ENCODE data around the gene THOC6.

The THOC6 gene

DNA sequence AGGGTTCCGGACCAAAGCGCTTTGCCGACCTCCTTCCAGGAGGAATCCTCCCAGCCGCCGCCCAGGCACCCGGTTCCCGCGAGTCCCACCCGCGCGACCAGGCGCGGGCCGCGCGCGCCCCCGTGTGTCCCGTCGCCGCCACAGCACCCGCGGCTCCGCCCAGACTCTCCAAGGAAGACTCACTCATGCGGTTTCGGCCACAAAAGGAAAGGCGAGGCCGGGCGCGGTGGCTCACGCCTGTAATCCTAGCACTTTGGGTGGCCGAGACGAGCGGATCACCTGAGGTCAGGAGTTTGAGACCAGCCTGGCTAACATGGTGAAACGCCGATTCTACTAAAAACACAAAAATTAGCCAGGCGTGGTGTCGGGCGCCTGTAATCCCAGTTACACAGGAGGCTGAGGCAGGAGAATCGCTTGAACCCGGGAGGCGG, 40.1 kb upstream of the THOC6 start:
- Histone ChIP-seq H3K4me3 (ENCODE audit: low read length) (no peak overlapping the region), H3K4me1 (ENCODE audit: insufficient read depth, low read length) (peaks cover 20% of the 10 kb centered on the region), H3K9me3 (ENCODE audit: low read length) (no peaks in the 10 kb centered on the region), H3K36me3 (ENCODE audit: insufficient read depth, low read length) (no peaks in the 10 kb centered on the region), H3K27me3 (ENCODE audit: insufficient read depth, low read length) (peaks cover 32% of the 10 kb centered on the region), H2AFZ (ENCODE audit: low read depth, low read length) (no peak overlapping the region)

DNA sequence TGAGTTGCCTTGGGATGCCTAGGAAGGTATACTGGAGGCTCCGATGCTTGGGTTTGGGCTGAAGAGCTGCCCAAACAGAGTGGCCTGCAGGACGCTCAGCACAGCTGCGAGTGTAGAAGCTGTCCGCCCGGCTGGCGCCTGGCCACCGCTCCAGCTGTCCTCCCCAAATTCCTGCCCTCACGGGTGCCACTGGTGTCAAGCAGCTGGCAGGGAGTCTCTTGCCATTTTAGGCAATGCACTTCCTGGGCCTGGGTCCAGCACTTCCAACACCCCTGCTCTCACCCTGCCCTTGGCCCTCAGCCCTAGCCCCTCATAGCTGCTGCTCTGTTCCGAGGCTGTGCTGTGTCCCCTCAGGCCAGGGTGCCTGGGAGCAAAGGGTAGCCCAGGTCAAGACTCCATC, 38.4 kb upstream of the THOC6 start:
- Histone ChIP-seq H3K9me3 (ENCODE audit: low read length) (no peaks in the 10 kb centered on the region), H2AFZ (ENCODE audit: low read depth, low read length) (no peak overlapping the region), H3K4me3 (ENCODE audit: low read length) (no peak overlapping the region), H3K27me3 (ENCODE audit: insufficient read depth, low read length) (peaks cover 49% of the 10 kb centered on the region), H3K36me3 (ENCODE audit: insufficient read depth, low read length) (no peaks in the 10 kb centered on the region), H3K4me1 (ENCODE audit: insufficient read depth, low read length) (peaks cover 12% of the 10 kb centered on the region)

GRCh38 chr16:2985893-2986355, 37.9 kb upstream of the THOC6 start:
- Histone ChIP-seq H3K36me3 (ENCODE audit: insufficient read depth, low read length) (no peaks in the 10 kb centered on the region), H3K4me1 (ENCODE audit: insufficient read depth, low read length) (peaks cover 8% of the 10 kb centered on the region), H2AFZ (ENCODE audit: low read depth, low read length) (no peak overlapping the region), H3K9me3 (ENCODE audit: low read length) (no peaks in the 10 kb centered on the region), H3K27me3 (ENCODE audit: insufficient read depth, low read length) (peaks cover 53% of the 10 kb centered on the region), H3K4me3 (ENCODE audit: low read length) (no peak overlapping the region)

DNA sequence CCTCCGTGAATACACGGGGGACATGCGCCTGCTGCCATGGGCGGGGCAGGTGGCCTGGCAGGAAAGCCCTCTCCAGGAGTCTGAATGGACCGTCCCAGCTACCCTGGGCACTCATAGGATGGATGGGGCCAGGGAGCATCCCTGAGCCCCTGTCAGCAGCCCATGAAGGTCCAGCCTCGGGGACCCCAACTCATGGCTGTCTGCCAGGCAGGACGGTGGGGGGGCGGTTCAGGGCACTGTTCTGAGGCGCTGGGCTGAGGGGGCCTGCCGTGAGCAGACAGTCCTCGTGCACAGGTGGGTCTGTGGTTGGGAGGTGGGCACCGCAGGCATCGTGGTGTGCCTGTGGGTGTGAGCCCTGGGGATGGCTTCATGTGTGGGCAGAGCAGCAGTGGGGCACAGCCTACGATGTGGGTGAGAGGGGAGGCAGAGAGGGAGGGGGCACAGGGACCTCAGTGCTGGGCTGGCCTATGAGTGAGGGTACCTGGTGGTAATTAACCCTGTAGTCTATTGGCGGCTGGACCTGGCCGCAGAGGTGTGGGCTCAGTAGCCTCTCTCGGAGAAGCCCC, 37.1 kb upstream of the THOC6 start:
- Histone ChIP-seq H3K9me3 (ENCODE audit: low read length) (no peaks in the 10 kb centered on the region), H3K36me3 (ENCODE audit: insufficient read depth, low read length) (no peaks in the 10 kb centered on the region), H3K4me1 (ENCODE audit: insufficient read depth, low read length) (peaks cover 4% of the 10 kb centered on the region), H3K27me3 (ENCODE audit: insufficient read depth, low read length) (peaks cover 61% of the 10 kb centered on the region), H3K4me3 (ENCODE audit: low read length) (no peak overlapping the region), H2AFZ (ENCODE audit: low read depth, low read length) (no peak overlapping the region)

- H2AFZ ChIP-seq (ENCODE audit: low read depth, low read length) = no peak overlapping the region
- no peaks in the 10 kb centered on the region for H3K36me3 ChIP-seq (ENCODE audit: insufficient read depth, low read length)
- H3K9me3 ChIP-seq (ENCODE audit: low read length) = no peaks in the 10 kb centered on the region
- no peaks in the 10 kb centered on the region for H3K4me1 ChIP-seq (ENCODE audit: insufficient read depth, low read length)
- no peak overlapping the region for H3K4me3 ChIP-seq (ENCODE audit: low read length)
- H3K27me3 ChIP-seq (ENCODE audit: insufficient read depth, low read length) = peaks cover 65% of the 10 kb centered on the region
Observed at GRCh38 chr16:2987286-2987685, 36.5 kb upstream of the THOC6 start.

- peaks cover 69% of the 10 kb centered on the region for H3K27me3 ChIP-seq (ENCODE audit: insufficient read depth, low read length)
- H2AFZ ChIP-seq (ENCODE audit: low read depth, low read length) = no peak overlapping the region
- no peaks in the 10 kb centered on the region for H3K4me1 ChIP-seq (ENCODE audit: insufficient read depth, low read length)
- H3K9me3 ChIP-seq (ENCODE audit: low read length) = no peaks in the 10 kb centered on the region
- no peaks in the 10 kb centered on the region for H3K36me3 ChIP-seq (ENCODE audit: insufficient read depth, low read length)
- H3K4me3 ChIP-seq (ENCODE audit: low read length) = no peak overlapping the region
Observed at GRCh38 chr16:2987833-2988232, 36.0 kb upstream of the THOC6 start.

DNA sequence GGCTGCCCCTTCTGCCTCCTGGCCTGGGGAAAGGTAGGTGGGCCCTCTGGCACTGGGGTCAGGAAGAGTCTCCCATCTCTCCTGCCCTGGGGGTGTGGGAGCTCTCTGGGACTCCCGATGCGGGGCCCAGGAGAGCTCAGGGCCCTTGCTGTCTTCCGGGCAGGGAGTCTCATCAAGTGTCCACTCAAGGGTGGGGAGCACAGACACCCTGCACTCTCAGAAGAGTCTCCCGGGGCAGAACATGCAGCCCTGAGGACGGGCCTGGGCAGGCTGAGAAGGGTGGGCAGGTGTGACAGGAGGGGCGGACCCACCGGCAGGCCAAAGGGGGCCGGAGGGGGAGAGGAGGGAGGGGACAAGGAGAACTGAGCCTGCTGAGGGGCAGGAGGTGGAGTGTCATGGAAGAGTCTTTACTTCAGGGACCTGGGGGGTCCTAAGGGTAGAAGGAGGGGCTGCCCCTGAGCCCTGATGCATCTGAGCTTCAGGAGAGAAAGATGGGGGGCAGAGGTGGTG, 35.2 kb upstream of the THOC6 start:
- no peak overlapping the region for H2AFZ ChIP-seq (ENCODE audit: low read depth, low read length)
- no peaks in the 10 kb centered on the region for H3K4me1 ChIP-seq (ENCODE audit: insufficient read depth, low read length)
- H3K27me3 ChIP-seq (ENCODE audit: insufficient read depth, low read length) = peaks cover 76% of the 10 kb centered on the region
- H3K4me3 ChIP-seq (ENCODE audit: low read length) = no peak overlapping the region
- no peaks in the 10 kb centered on the region for H3K36me3 ChIP-seq (ENCODE audit: insufficient read depth, low read length)
- no peaks in the 10 kb centered on the region for H3K9me3 ChIP-seq (ENCODE audit: low read length)

DNA sequence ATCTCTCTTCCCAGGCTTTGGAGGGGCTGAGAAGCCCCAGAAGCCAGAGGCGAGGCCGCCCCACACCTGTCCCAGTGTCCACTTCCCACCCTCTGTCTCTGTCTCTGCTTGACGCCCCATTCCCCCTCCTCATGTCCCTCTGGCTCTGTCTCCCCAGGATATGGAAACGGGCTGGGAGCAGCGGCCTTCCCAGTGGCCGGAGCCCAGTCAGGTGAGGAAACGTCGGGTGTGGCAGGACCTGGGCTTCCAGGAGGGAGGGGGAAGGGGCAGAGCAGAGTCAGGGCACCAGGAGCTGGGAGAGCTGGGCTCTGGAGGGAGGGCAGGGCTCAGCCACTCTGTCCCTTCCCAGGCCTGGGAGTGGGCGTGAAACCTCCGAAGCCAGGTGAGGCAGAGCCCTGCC, 32.9 kb upstream of the THOC6 start:
- Histone ChIP-seq H3K4me1 (ENCODE audit: insufficient read depth, low read length) (no peaks in the 10 kb centered on the region), H3K9me3 (ENCODE audit: low read length) (no peaks in the 10 kb centered on the region), H3K4me3 (ENCODE audit: low read length) (no peak overlapping the region), H3K27me3 (ENCODE audit: insufficient read depth, low read length) (peaks cover 74% of the 10 kb centered on the region), H3K36me3 (ENCODE audit: insufficient read depth, low read length) (no peaks in the 10 kb centered on the region), H2AFZ (ENCODE audit: low read depth, low read length) (no peak overlapping the region)

DNA sequence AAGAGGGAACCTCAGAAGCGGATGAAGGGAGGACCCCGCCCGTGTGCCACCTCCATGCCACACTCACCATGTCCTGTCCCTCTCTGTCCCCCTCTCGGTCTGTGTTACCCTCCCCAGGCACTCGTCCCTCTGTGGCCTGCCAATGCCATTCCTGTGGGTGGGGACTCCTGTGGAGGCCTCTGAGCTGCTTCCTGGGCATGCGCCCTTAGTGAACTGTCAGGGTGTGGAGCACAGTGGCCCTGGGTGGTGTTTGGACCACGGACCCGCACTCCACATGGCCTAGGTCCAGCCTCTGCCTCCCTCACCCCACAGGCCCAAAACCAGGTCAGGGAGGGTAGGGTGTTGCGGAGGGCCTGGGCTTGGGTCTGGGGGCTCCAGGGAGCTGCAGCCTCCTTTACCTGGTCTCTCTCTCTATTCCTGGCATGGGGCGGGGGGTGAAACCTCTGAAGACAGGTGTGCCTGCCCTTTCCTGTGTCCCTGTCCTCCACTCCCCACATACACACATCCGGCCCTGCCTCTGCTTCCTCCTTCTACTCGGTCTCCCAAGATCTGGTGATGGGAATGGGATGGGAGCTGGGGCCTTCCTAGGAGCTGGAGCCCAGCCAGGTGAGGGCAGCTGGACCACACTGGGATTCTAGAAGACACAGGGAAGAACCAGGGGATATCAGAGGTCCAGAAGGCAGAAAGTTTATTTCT, 32.1 kb upstream of the THOC6 start:
- H3K27me3 ChIP-seq (ENCODE audit: insufficient read depth, low read length) = peaks cover 74% of the 10 kb centered on the region
- H3K4me1 ChIP-seq (ENCODE audit: insufficient read depth, low read length) = no peaks in the 10 kb centered on the region
- H3K4me3 ChIP-seq (ENCODE audit: low read length) = no peak overlapping the region
- H3K9me3 ChIP-seq (ENCODE audit: low read length) = no peaks in the 10 kb centered on the region
- no peak overlapping the region for H2AFZ ChIP-seq (ENCODE audit: low read depth, low read length)
- H3K36me3 ChIP-seq (ENCODE audit: insufficient read depth, low read length) = no peaks in the 10 kb centered on the region

DNA sequence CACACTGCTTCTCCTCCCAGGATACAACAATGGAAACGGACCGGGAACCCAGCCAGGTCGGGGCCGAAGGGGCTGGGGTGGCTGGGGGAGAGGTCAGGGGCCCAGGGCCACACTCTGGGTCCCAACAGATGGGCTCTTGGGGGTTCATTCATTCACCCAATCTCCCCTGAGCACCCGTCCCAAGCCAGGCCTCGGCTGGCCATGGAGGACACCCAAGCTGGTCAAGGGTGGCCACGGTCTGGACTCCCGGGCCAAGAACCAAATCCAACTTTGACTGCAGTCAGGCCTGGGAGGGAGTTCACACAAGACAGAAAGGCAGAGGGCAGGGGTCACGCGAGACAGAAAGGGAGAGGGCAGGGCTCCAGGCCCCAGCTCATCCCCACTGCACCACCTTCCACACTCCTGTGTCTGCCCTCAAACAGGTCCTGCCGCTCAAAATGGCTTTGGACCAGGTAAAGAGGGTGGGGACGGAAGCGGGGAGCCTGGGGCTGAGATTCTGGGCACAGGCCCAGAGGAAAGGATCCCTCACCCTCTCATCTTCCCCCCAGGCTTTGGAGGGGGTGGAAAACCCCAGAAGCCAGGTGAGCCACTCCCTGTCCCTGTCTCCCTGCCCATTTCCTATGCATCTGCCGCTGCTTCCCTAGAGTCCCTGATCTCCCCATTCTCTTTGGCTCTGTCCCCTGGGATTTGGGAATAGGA, 31.3 kb upstream of the THOC6 start:
- no peak overlapping the region for H2AFZ ChIP-seq (ENCODE audit: low read depth, low read length)
- H3K4me1 ChIP-seq (ENCODE audit: insufficient read depth, low read length) = no peaks in the 10 kb centered on the region
- no peaks in the 10 kb centered on the region for H3K36me3 ChIP-seq (ENCODE audit: insufficient read depth, low read length)
- H3K27me3 ChIP-seq (ENCODE audit: insufficient read depth, low read length) = peaks cover 75% of the 10 kb centered on the region
- no peaks in the 10 kb centered on the region for H3K9me3 ChIP-seq (ENCODE audit: low read length)
- H3K4me3 ChIP-seq (ENCODE audit: low read length) = no peak overlapping the region

GRCh38 chr16:2996298-2996697, 27.5 kb upstream of the THOC6 start:
- Histone ChIP-seq H3K4me1 (ENCODE audit: insufficient read depth, low read length) (no peaks in the 10 kb centered on the region), H3K27me3 (ENCODE audit: insufficient read depth, low read length) (peaks cover 77% of the 10 kb centered on the region), H3K9me3 (ENCODE audit: low read length) (no peaks in the 10 kb centered on the region), H3K4me3 (ENCODE audit: low read length) (no peak overlapping the region), H2AFZ (ENCODE audit: low read depth, low read length) (no peak overlapping the region), H3K36me3 (ENCODE audit: insufficient read depth, low read length) (no peaks in the 10 kb centered on the region)

DNA sequence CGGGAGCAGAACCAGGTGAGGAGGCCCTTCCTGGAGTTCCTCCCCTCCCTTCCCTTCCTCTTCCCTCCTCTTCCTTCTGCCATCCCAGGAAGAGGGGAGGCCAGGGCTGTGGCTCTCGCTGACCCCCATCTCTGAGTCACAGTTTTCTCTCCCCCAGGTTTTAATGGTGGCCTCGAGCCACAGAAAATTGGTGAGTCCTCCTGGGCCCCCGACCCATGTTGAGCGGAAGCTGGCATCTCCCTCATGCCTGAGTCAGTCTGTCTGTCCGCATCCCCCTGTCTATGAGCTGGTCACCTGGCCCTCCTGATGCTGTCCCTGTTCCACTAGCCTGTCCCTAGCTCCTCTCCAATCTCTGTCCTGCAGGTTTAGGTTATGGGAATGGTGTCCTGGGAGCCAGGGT, 23.9 kb upstream of the THOC6 start:
- H3K36me3 ChIP-seq (ENCODE audit: insufficient read depth, low read length) = no peaks in the 10 kb centered on the region
- no peaks in the 10 kb centered on the region for H3K9me3 ChIP-seq (ENCODE audit: low read length)
- peaks cover 3% of the 10 kb centered on the region for H3K4me1 ChIP-seq (ENCODE audit: insufficient read depth, low read length)
- no peak overlapping the region for H3K4me3 ChIP-seq (ENCODE audit: low read length)
- H3K27me3 ChIP-seq (ENCODE audit: insufficient read depth, low read length) = peaks cover 58% of the 10 kb centered on the region
- no peak overlapping the region for H2AFZ ChIP-seq (ENCODE audit: low read depth, low read length)

GRCh38 chr16:3000540-3000939, 23.3 kb upstream of the THOC6 start:
- H3K4me3 ChIP-seq (ENCODE audit: low read length) = no peak overlapping the region
- no peak overlapping the region for H2AFZ ChIP-seq (ENCODE audit: low read depth, low read length)
- H3K4me1 ChIP-seq (ENCODE audit: insufficient read depth, low read length) = peaks cover 3% of the 10 kb centered on the region
- peaks cover 60% of the 10 kb centered on the region for H3K27me3 ChIP-seq (ENCODE audit: insufficient read depth, low read length)
- H3K36me3 ChIP-seq (ENCODE audit: insufficient read depth, low read length) = no peaks in the 10 kb centered on the region
- no peaks in the 10 kb centered on the region for H3K9me3 ChIP-seq (ENCODE audit: low read length)
